NCI-H226 (cell line): ENCODE results near the gene ATRNL1.

Source experiments
- DNase-seq: peaks from one replicate; pipeline ENCODE4 v3.0.0-alpha.2; 2015

Gene ATRNL1

GRCh38 chr10:115854740-115855435 lies 761.7 kb downstream of the ATRNL1 start:
- DNase-seq: peak; percentile 20

- DNase-seq: no peak
Measured at GRCh38 chr10:115856580-115856979, 763.4 kb downstream of the ATRNL1 start.

GRCh38 chr10:115857856-115858255 lies 764.7 kb downstream of the ATRNL1 start:
- DNase-seq: peak; percentile 4

GRCh38 chr10:115860182-115861107 lies 767.3 kb downstream of the ATRNL1 start:
- DNase-seq: no peak

- DNase-seq: no peak
Measured at GRCh38 chr10:115861455-115861854, 768.3 kb downstream of the ATRNL1 start.

- no peak for DNase-seq
Measured at GRCh38 chr10:115861864-115862263, 768.7 kb downstream of the ATRNL1 start.

- no peak for DNase-seq
Measured at GRCh38 chr10:115866174-115866573, 773.0 kb downstream of the ATRNL1 start.

- DNase-seq: no peak
Measured at GRCh38 chr10:115866691-115867090, 773.5 kb downstream of the ATRNL1 start.

- DNase-seq: no peak
Measured at GRCh38 chr10:115867305-115867704, 774.1 kb downstream of the ATRNL1 start.

GRCh38 chr10:115871855-115872254 lies 778.7 kb downstream of the ATRNL1 start:
- no peak for DNase-seq

- no peak for DNase-seq
Measured at GRCh38 chr10:115875172-115875571, 782.0 kb downstream of the ATRNL1 start.

- no peak for DNase-seq
Measured at GRCh38 chr10:115879372-115880089, 786.4 kb downstream of the ATRNL1 start.

GRCh38 chr10:115882021-115882420 lies 788.9 kb downstream of the ATRNL1 start:
- DNase-seq: no peak

GRCh38 chr10:115883372-115883771 lies 790.2 kb downstream of the ATRNL1 start:
- no peak for DNase-seq

- DNase-seq: no peak
Measured at GRCh38 chr10:115884331-115884730, 791.2 kb downstream of the ATRNL1 start.

- no peak for DNase-seq
Measured at GRCh38 chr10:115895166-115895565, 802.0 kb downstream of the ATRNL1 start.

GRCh38 chr10:115898242-115898641 lies 805.1 kb downstream of the ATRNL1 start:
- no peak for DNase-seq

- DNase-seq: no peak
Measured at GRCh38 chr10:115902596-115902995, 809.4 kb downstream of the ATRNL1 start.

GRCh38 chr10:115903207-115903606 lies 810.0 kb downstream of the ATRNL1 start:
- no peak for DNase-seq

- no peak for DNase-seq
Measured at GRCh38 chr10:115903845-115904244, 810.7 kb downstream of the ATRNL1 start.

- no peak for DNase-seq
Measured at GRCh38 chr10:115909037-115909436, 815.9 kb downstream of the ATRNL1 start.

- no peak for DNase-seq
Measured at GRCh38 chr10:115909962-115910731, 817.0 kb downstream of the ATRNL1 start.

GRCh38 chr10:115914475-115914874 lies 821.3 kb downstream of the ATRNL1 start:
- no peak for DNase-seq
